ENCODE results near the gene CREB3L4. TPM values are rescaled to one million over a fixed set of nuclear protein-coding genes. Genes with fewer than 3 reads are reported as not detected.

Gene CREB3L4
- total RNA-seq, 1 experiment from 2014 or later: 14.7 TPM

GRCh38 chr1:153962088-153963029 is 5.3 kb upstream of the CREB3L4 start:
- intact Hi-C loops (cut with micrococcal nuclease): loop anchor here (5.0 kb wide), 1 partner anchor 310 kb away; the partner anchor contains the start of gene HAX1
- Mint-ChIP-seq H3K4me3 (ENCODE audit: unreplicated experiment) (peak overlapping the region; percentile 73), H3K27ac (ENCODE audit: low read depth, unreplicated experiment) (peak overlapping the region; percentile 72), H3K36me3 (ENCODE audit: insufficient read depth, unreplicated experiment) (peaks cover 51% of the 10 kb centered on the region), H3K4me1 (ENCODE audit: insufficient read depth, unreplicated experiment) (peaks cover 55% of the 10 kb centered on the region), H3K9me3 (ENCODE audit: unreplicated experiment) (no peaks in the 10 kb centered on the region), H3K27me3 (ENCODE audit: insufficient read depth, unreplicated experiment) (no peaks in the 10 kb centered on the region)
- BruUV-seq (replicated peaks): no TSS peak
- POLR2A ChIA-PET: interaction anchor here (0.6 to 16.6 kb wide), 34 partner anchors 11 to 1173 kb away, joined by 3 to 647 read pairs (median 5); partner anchors contain the start of genes CHTOP, CRTC2, DENND4B and GATAD2B
- no peak for TF ChIP-seq CTCF (IDR thresholded peaks at IDR 0.05; ENCODE audit: unreplicated experiment)
- CTCF ChIA-PET: interaction anchor here (0.5 to 5.1 kb wide), 14 partner anchors 8 to 258 kb away, joined by 3 to 40 read pairs (median 4); partner anchors contain the start of genes DENND4B, JTB, RAB13 and TPM3
- peak; percentile 72 for DNase-seq (ENCODE audit: unreplicated experiment)

GRCh38 chr1:153963030-153963849 is 4.5 kb upstream of the CREB3L4 start, which contains the start of gene SLC39A1:
SLC39A1 (minus strand) TSS chr1:153963537; CDS start chr1:153962715, 822 bp downstream.
- ChIA-PET POLR2A (interaction anchor here (0.5 to 16.6 kb wide), 43 partner anchors 12 to 1172 kb away, joined by 3 to 647 read pairs (median 4); partner anchors contain the start of genes CHTOP, CRTC2, DENND4B and GATAD2B), CTCF (interaction anchor here (0.5 to 5.1 kb wide), 13 partner anchors 11 to 165 kb away, joined by 3 to 40 read pairs (median 4); partner anchors contain the start of genes DENND4B, JTB and RAB13)
- H3K9me3 Mint-ChIP-seq (ENCODE audit: unreplicated experiment): no peaks in the 10 kb centered on the region
- peak within 1 kb of the TSS; percentile 72 for H3K27ac Mint-ChIP-seq (ENCODE audit: low read depth, unreplicated experiment)
- H3K36me3 Mint-ChIP-seq (ENCODE audit: insufficient read depth, unreplicated experiment): peaks cover 57% of the 10 kb centered on the region
- no peaks in the 10 kb centered on the region for H3K27me3 Mint-ChIP-seq (ENCODE audit: insufficient read depth, unreplicated experiment)
- TF ChIP-seq CTCF (IDR thresholded peaks at IDR 0.05; ENCODE audit: unreplicated experiment): no peak
- H3K4me3 Mint-ChIP-seq (ENCODE audit: unreplicated experiment): peak within 1 kb of the TSS; percentile 73
- peak; percentile 99 for DNase-seq (ENCODE audit: unreplicated experiment)
- intact Hi-C loops (cut with micrococcal nuclease): loop anchor here (5.0 kb wide), 1 partner anchor 309 kb away; the partner anchor contains the start of gene HAX1
- BruUV-seq (replicated peaks): TSS peak; percentile 22
- H3K4me1 Mint-ChIP-seq (ENCODE audit: insufficient read depth, unreplicated experiment): peaks cover 58% of the 10 kb centered on the region

- no peaks in the 10 kb centered on the region for H3K27me3 Mint-ChIP-seq (ENCODE audit: insufficient read depth, unreplicated experiment)
- H3K4me1 Mint-ChIP-seq (ENCODE audit: insufficient read depth, unreplicated experiment): peaks cover 58% of the 10 kb centered on the region
- CTCF ChIA-PET: interaction anchor here (0.6 to 5.1 kb wide), 7 partner anchors 16 to 166 kb away, joined by 3 to 40 read pairs (median 3); partner anchors contain the start of genes DENND4B and RAB13
- BruUV-seq (replicated peaks): no TSS peak
- DNase-seq (ENCODE audit: unreplicated experiment): no peak
- H3K27ac Mint-ChIP-seq (ENCODE audit: low read depth, unreplicated experiment): peak overlapping the region; percentile 72
- peak overlapping the region; percentile 73 for H3K4me3 Mint-ChIP-seq (ENCODE audit: unreplicated experiment)
- no peak for TF ChIP-seq CTCF (IDR thresholded peaks at IDR 0.05; ENCODE audit: unreplicated experiment)
- intact Hi-C loops (cut with micrococcal nuclease): loop anchor here (5.0 kb wide), 1 partner anchor 308 kb away; the partner anchor contains the start of gene HAX1
- H3K36me3 Mint-ChIP-seq (ENCODE audit: insufficient read depth, unreplicated experiment): peaks cover 54% of the 10 kb centered on the region
- POLR2A ChIA-PET: interaction anchor here (0.6 to 16.6 kb wide), 28 partner anchors 12 to 1009 kb away, joined by 3 to 647 read pairs (median 5); partner anchors contain the start of genes CHTOP, CRTC2, DENND4B and GATAD2B
- no peaks in the 10 kb centered on the region for H3K9me3 Mint-ChIP-seq (ENCODE audit: unreplicated experiment)
Observed at GRCh38 chr1:153963850-153964331, 3.8 kb upstream of the CREB3L4 start.
